GM18858 (cell line): ENCODE measurements around the gene ADGRE3.
"Not testable (repeated sequence)": the region's sequence is repeated elsewhere in the genome, so short reads cannot be mapped to it uniquely, and the experiment has no call there.

Experiments used
- ATAC-seq: cut with Tn5 transposase; IDR thresholded peaks from one replicate; pipeline ENCODE4 v1.9.1; 2021; ENCODE audit not compliant: unreplicated experiment

The ADGRE3 gene

DNA sequence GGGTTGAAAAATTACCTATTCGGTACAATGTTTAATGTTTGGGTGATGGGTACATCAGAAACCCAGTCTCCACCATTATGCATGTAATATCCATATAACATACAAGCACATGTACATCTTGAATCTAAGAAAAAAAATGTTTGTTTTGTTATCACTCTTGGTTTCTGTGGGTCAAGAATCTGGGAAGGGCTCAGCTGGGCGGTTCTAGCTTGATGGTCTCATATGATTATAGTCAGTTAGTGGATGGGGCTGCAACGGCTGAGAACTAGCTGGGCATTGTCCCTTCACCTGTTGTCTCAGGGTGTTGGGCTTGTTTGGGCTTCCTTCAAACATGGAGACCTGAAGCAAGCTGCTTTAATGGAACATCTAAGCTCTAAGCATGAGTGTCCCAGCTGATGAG is 4.7 kb downstream of the ADGRE3 start:
- no peak for ATAC-seq

- no peak for ATAC-seq
These were observed 13.2 kb downstream of the ADGRE3 start for GRCh38 chr19:14661372-14661924.

DNA sequence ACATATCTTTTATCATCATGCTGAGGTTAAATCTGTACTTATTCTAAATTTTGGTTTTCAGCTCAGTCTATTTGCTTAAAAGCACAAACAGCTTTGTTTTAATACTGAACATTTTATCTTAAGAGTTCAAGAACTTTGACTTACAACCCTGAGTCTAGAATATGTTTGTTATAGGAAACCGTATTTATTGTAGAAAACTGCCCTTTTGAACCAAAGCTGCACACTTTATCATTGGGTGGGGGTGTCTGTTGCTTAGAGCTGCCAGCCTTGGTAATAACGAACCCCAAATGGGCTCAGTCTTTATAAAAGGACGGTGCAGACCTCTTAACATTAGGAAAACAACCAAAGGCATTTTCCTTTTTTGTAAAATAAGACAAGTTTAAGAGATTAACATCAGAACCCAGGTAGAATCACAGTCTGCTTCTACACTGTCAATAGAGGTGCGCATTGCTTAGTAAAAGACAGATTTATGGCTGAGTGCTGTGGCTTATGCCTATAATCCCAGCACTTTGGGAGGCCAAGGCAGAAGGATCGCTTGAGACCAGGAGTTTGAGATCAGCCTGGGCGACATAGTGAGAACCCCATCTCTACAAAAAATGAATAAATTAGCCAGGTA is 14.7 kb downstream of the ADGRE3 start:
- ATAC-seq = no peak

GRCh38 chr19:14655726-14656125 is 18.9 kb downstream of the ADGRE3 start:
- ATAC-seq = no peak

DNA sequence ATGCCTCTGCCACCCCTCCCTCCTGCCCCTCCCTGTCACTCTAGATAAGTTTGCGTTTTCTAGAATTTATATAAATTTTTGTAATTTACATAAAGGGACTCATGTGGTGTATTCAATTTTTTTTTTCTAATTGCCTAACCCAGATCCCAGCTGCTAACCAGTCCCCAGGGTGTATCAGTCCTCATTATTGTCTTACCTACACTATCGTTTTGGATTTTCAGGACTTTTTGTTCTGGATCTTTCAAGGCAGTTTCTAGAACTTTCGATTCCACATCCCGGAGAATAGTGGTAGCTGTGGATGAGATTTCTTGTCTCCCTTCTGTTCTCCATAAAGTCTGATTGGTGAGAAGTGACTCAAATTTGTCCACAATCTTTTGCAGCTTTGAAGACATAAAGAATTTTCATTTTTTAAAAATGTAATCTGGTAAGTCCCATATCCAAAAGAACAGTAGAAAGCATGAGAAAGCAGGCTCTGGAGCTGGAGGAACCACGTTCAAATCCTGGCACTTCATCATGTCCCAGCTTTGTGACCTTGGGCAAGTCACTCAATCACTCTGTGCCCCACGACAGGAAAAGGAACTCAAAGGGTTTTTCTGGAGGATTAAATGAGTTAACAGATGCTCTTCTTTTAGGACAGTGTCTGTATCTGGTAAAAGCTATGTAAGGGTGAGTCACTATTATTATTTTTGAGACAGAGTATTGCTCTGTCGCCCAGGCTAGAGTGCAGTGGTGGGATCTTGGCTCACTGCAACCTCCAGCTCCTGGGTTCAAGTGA is 19.7 kb downstream of the ADGRE3 start:
- ATAC-seq = no peak

- ATAC-seq = no peak
These were observed 24.5 kb downstream of the ADGRE3 start for GRCh38 chr19:14650161-14650560.

GRCh38 chr19:14649020-14649419 is 25.6 kb downstream of the ADGRE3 start:
- no peak for ATAC-seq

DNA sequence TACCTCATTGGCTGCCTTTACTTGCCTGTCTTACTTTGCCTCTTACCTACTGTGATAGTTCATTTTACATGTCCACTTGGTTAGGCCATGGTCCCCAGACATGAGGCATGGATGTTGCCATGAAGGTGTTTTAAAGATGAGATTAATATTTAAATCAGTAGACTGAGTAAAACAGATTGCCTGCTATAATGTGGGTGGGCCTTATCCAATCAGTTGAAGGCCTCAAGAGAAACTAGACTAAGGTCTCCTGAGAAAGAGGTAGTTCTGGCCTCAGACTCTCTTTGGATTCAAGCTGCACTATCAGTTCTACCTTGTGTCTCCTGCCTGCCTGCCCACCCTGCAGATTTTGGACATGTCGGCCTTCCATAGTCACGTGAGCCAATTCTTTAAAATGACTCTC is 26.1 kb downstream of the ADGRE3 start:
- no peak for ATAC-seq

DNA sequence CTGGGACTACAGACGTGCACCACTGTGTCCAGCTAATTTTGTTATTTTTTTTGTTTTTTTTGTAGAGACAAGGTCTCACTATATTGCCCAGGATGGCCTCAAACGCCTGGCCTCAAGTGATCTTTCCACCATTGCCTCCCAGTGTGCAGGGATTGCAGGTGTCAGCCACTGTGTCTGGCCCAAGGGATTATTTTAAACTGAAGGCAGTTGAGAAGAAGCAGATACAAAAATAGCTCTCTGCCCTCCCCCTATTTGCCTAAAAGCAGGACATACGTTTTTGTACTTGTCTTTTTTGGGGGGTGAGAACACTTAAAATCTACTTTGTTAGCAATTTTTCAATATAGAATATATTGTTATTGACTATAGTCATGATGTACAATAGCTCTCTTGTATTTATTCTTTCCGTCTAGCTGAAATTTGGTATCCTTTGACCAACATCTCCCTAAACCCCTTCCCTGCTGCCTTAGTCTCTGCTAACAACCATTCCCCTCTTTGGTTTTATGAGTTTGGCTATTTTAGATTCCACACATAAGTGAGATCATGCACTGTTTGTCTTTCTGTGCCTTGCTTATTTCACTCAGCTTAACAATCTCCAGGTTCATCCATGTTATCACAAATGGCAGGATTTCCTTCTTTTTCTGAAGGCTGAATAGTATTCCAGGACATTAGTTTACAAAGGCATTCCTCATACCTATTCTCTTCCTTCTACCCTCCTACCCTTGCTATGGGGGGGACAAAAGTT is 34.9 kb downstream of the ADGRE3 start:
- no peak for ATAC-seq

- no peak for ATAC-seq
These were observed 42.4 kb downstream of the ADGRE3 start for GRCh38 chr19:14632286-14632685.

- ATAC-seq = no peak
These were observed 45.1 kb downstream of the ADGRE3 start for GRCh38 chr19:14629557-14629956.

DNA sequence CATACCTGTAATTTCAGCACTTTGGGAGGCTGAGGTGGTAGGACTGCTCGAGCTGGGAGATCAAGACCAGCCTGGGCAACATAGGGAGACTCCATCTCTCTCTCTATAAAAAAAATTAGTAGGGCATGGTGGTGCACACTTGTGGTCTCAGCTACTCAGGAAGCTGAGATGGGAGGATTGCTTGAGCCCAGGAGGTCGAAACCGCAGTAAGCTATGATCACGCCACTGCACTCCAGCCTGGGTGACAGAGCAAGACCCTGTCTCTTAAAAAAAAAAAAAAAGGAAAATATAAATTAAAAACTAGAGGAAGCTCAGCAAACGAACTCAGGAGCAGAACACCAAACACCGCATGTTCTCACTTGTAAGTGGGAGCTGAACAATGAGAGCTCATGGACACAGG is 50.2 kb downstream of the ADGRE3 start:
- ATAC-seq = not testable (repeated sequence)

DNA sequence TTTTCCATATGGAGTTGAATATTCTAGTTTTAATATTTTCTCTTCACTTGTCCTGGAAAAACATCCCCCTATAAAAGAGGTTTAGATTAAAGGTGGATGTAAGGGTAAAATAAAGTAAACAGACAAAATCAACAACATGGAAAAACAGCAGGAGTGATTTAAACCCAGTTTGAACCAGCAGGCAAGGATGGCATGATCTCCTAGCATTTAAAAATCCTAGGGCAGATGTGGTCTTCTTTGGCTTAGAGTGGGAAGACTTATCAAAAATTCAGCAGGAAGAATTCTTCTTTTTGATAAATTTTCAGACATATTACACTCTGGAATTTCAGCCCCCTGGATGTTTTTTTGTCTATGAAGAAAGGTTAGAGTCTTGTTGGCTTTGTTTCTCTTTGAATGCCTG is 55.2 kb downstream of the ADGRE3 start:
- no peak for ATAC-seq

DNA sequence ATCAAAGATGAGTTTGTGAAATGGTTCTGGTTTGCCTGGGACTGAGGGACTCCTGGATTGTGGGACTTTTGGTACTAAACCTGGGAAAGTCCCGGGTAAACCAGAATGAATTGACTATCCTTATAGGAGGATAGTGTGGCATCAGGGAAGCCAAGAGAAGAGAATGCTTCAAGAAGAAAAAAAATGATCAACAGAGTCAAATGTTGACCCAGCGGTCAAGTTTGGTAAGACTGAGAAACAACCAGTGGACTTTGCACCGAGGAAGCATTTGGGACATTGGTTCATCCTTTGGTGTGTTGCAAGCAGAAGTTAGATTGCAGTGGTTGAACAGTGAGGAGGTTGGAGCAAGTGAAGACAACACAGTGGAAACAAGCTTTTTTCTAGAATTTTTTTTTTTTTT is 58.2 kb downstream of the ADGRE3 start:
- no peak for ATAC-seq

DNA sequence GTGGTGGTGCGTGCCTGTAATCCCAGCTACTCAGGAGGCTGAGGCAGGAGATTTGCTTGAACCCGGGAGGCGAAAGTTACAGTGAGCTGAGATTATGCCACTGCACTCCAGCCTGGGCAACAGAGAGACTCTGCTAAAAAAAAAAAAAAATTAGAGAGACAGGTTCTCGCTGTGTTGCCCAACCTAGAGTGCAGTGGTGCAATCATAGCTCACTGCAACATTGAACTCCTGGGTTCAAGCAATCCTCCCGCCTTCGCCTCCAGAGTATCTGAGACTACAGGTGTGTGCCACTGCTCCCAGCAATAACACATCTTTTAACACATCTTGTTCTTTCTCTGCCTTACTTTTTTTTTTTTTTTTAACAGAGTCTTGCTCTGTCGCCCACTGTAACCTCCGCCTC is 59.0 kb downstream of the ADGRE3 start:
- ATAC-seq = no peak

DNA sequence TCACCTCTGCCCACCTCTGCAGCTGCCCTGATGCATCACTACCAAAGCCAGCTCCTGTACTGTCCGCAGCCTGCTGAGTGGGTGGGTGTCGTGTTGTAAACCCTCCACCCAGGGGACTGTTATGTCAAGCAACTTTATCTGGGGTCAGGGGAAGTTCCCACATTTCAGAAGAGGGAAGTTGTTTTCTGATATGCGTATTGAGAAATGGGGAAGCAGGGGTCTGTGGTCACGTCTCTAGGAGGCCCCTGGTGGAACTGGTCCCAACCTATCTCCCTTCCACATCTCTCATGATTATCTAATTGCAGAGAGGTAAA is 60.6 kb downstream of the ADGRE3 start:
- no peak for ATAC-seq

DNA sequence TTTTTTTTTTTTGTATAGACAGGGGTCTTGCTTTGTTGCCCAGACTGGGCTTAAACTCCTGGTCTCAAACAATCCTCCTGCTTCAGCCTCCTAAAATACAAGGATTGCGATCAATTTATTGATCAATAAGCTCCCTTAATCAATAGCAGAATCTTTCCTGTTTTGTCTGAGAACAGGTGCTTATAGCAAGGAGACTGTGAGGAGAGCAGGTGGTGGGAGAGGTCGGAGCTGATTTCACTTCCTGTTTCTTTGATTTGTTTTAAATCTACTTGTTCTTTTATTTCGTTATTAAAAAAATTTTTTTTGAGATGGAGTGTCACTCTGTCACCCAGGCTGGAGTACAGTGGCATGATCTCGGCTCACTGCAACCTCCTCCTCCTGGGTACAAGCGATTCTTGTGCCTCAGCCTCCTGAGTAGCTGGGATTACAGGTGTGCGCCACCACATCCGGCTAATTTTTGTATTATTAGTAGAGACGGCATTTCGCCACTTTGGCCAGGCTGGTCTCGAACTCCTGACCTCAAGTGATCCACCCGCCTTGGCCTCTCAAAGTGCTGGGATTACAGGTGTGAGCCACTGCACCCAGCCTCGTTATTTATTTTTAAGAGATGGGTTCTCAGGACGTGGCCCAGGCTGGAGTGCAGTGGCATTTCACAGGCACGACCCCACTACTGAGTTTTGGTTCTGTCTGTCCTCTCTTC is 61.1 kb downstream of the ADGRE3 start:
- not testable (repeated sequence) for ATAC-seq

DNA sequence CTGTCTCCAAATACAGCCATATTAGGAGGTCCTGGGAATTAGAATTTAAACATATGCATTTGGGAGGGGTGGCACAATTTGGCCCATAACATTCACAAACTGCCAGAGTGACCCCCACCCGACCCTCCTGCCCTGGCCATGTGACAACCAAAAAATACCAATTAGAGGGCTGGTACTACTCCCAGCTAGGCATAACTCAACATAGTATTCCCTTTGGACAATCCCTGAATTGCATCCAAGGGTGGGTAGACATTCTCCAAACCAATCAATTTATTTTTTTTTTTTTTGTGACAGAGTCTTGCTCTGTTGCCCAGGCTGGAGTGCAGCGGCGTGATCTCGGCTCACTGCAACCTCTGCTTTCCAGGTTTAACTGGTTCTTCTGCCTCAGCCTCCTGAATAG is 62.0 kb downstream of the ADGRE3 start:
- ATAC-seq = no peak

DNA sequence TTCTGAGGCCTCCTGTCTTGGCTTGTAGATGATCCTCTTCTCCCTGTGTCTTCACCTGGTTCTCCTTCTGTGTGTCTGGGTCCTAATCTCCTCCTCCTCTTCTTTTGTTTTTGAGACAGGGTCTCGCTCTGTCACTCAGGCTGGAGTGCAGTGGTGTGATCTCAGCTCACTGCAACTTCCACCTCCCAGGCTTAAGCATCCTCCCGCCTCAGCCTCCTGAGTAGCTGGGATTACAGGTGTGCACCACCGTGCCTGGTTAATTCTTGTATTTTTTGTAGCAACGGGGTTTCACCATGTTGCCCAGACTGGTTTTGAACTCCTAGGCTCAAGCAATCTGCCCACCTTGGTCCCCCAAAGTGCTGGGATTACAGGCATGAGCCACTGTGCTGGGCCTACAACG is 62.4 kb downstream of the ADGRE3 start:
- not testable (repeated sequence) for ATAC-seq

- no peak for ATAC-seq
These were observed 63.6 kb downstream of the ADGRE3 start for GRCh38 chr19:14611051-14611450.

- ATAC-seq = no peak
These were observed 68.0 kb downstream of the ADGRE3 start for GRCh38 chr19:14606627-14607026.
